Gastrocnemius medialis (tissue), 4 donors: Measurements from ENCODE around the gene TMEM269.

Source experiments
- POLR2A ChIP-seq, 2 donors: fragments of 450-650 bp; IDR thresholded peaks; one replicate each; pipeline ENCODE4 v1.6.1; 2017; ENCODE audit warnings: antibody characterized with exemption in 2 of 2, mild to moderate bottlenecking in 2 of 2, moderate library complexity in 2 of 2
- TF ChIP-seq, protein P1 (sequence below), 5 experiments: fragments of 450-650 bp in 3 of 5; fragments of 200-600 bp in 2 of 5; sonication (generic) in 2 of 5; IDR thresholded peaks in 4 of 5; conservative IDR thresholded peaks in 1 of 5; 1 replicate in 4 of 5; 2 replicates in 1 of 5; pipeline ENCODE4 v1.5.1; 2016 to 2019; ENCODE audit warnings: antibody characterized with exemption in 5 of 5, mild to moderate bottlenecking in 3 of 5, moderate library complexity in 3 of 5

DNA sequence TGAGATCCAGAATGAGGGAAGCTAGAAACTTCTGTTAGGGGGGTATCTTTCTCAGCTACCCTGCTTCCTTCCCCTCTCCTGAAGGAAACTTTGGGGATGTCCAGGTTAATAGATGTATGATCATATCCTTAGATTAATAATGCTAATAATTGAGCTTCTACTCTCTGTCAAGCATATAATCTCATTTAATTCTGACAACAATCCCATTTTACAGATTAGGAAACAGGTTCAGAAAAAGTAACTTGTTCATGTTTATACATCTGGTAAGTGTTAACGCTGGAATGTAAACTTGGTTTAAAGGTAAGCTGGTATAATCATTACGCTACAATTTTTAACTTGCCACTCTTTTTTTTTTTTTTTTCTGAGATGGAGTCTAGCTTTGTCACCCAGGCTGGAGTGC, 1.7 kb upstream of the TMEM269 start:
- TF ChIP-seq, protein P1, sequence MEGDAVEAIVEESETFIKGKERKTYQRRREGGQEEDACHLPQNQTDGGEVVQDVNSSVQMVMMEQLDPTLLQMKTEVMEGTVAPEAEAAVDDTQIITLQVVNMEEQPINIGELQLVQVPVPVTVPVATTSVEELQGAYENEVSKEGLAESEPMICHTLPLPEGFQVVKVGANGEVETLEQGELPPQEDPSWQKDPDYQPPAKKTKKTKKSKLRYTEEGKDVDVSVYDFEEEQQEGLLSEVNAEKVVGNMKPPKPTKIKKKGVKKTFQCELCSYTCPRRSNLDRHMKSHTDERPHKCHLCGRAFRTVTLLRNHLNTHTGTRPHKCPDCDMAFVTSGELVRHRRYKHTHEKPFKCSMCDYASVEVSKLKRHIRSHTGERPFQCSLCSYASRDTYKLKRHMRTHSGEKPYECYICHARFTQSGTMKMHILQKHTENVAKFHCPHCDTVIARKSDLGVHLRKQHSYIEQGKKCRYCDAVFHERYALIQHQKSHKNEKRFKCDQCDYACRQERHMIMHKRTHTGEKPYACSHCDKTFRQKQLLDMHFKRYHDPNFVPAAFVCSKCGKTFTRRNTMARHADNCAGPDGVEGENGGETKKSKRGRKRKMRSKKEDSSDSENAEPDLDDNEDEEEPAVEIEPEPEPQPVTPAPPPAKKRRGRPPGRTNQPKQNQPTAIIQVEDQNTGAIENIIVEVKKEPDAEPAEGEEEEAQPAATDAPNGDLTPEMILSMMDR (IDR thresholded peaks at IDR 0.05 in 4 of 5, conservative IDR thresholded peaks at IDR 0.05 in 1 of 5), result no peak
- TF ChIP-seq POLR2A (IDR thresholded peaks at IDR 0.05), result no peak
